ENCODE results near the gene SLC39A1. TPM values are rescaled to one million over a fixed set of nuclear protein-coding genes. Genes with fewer than 3 reads are reported as not detected.

SLC39A1 gene
- total RNA-seq, 1 donor from 2014 or later, result 108 TPM

DNA sequence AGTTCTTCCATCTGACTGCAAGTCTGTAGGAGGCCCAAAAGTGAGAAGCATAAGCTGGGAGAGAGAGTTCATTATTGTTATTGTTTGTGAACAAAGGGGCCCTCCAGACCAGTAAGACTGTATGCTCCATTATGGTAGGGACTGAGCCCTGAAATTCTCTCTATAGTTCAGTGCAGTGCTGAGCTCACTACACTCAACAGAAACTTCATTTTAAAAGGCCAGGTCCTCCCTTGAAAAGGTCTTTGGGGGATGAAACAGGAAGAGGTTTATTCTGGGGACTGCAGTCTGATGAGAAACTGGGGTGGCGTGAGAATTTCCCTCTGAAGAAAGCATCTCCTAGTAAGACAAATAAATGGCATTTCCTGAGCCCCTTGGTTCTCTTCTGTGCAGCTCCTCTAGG is 35.1 kb downstream of the SLC39A1 start:
- DNase-seq (ENCODE audit: low read depth) (no peak), FAIRE-seq (no peak)
- H3K4me3 ChIP-seq (ENCODE audit: low read depth, low read length), result no peak overlapping the region
- H3K27me3 ChIP-seq (ENCODE audit: control insufficient read depth, insufficient read depth, low read length), result no peaks in the 10 kb centered on the region
- TF ChIP-seq, protein P1, sequence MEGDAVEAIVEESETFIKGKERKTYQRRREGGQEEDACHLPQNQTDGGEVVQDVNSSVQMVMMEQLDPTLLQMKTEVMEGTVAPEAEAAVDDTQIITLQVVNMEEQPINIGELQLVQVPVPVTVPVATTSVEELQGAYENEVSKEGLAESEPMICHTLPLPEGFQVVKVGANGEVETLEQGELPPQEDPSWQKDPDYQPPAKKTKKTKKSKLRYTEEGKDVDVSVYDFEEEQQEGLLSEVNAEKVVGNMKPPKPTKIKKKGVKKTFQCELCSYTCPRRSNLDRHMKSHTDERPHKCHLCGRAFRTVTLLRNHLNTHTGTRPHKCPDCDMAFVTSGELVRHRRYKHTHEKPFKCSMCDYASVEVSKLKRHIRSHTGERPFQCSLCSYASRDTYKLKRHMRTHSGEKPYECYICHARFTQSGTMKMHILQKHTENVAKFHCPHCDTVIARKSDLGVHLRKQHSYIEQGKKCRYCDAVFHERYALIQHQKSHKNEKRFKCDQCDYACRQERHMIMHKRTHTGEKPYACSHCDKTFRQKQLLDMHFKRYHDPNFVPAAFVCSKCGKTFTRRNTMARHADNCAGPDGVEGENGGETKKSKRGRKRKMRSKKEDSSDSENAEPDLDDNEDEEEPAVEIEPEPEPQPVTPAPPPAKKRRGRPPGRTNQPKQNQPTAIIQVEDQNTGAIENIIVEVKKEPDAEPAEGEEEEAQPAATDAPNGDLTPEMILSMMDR (IDR thresholded peaks at IDR 0.05; ENCODE audit: insufficient read depth, low read length, severe bottlenecking), result no peak
- H3K36me3 ChIP-seq (ENCODE audit: control insufficient read depth, insufficient read depth, low read length), result peaks cover 15% of the 10 kb centered on the region

DNA sequence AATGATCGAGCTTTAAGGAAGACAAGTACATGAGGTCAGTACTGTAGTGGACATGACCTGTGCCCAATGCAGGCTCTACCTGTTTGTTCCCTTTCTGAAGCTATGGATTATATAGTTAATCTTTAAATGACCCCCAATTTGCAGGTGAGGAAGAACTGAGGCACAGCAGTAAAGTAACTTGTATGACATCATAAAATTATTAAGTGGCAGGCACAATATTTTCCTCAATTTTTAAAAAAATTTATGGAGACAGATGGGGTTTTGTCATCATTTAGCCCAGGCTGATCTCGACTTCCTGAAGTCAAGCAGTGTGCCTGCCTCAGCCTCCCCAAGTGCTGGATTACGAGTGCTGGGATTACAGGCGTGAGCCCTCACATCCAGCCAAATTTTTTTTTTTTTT is 36.9 kb downstream of the SLC39A1 start:
- Histone ChIP-seq H3K4me3 (ENCODE audit: low read depth, low read length) (no peak overlapping the region), H3K27me3 (ENCODE audit: control insufficient read depth, insufficient read depth, low read length) (no peaks in the 10 kb centered on the region), H3K36me3 (ENCODE audit: control insufficient read depth, insufficient read depth, low read length) (peaks cover 9% of the 10 kb centered on the region)
- DNase-seq (ENCODE audit: low read depth), result no peak
- TF ChIP-seq, protein P1 (IDR thresholded peaks at IDR 0.05; ENCODE audit: insufficient read depth, low read length, severe bottlenecking), result no peak
- no peak for FAIRE-seq

DNA sequence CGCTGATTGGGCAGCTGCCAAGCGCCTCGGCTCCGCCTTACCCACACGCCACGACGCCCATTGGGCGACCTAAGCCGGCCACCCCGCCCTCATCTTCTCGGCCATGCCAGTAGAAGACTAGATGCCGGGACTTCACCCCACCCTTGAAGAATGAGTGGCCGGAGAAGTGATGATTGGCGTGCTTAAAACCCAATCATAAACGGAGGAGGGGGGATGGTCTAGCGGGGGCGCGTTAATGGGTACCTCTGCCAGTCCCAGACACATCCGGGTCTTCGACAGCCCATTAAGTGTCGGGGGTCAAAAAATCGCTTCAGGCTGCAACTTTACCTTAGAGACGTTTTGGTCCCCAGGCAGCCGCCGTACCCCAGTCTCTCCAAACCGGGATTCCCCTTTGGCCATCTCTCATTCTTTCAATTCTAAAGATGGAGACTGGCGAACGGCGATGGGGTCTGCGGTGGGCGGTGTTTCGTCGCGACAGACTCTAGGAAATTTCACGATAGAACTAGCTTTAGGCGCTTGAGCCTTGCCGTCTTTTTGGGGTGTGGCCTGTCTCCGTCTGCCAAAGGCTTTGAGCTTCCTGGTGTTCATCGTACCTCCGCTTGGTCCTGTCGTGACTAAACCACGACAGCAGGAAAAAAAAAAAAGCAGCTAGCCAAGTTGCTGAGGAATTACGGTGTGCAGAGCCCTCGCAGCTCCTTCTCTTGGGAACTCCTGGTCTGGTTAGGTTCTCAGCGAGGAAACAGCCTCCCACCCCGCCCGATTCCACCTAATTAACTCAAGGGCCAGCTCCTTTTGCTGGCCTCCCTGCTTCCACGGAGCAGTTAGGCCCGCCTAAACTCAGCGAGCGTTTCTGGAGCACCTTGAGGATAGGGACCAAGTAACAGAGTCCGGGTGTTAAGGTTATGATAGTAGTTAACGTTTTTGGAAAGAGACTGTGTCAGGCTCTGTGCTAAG is 40.1 kb downstream of the SLC39A1 start, which contains the start of gene GATAD2B:
TSS of gene GATAD2B (minus strand) at position 1 of the 954 bp plus-strand sequence. CDS start 94,625 bp downstream, outside the sequence.
- no peak for FAIRE-seq
- peak; percentile 98 for DNase-seq (ENCODE audit: low read depth)
- H3K36me3 ChIP-seq (ENCODE audit: control insufficient read depth, insufficient read depth, low read length), result no peaks in the 10 kb centered on the region
- TF ChIP-seq, protein P1 (IDR thresholded peaks at IDR 0.05; ENCODE audit: insufficient read depth, low read length, severe bottlenecking), result no peak
- H3K4me3 ChIP-seq (ENCODE audit: low read depth, low read length), result peak within 1 kb of the TSS; percentile 42
- H3K27me3 ChIP-seq (ENCODE audit: control insufficient read depth, insufficient read depth, low read length), result no peaks in the 10 kb centered on the region

DNA sequence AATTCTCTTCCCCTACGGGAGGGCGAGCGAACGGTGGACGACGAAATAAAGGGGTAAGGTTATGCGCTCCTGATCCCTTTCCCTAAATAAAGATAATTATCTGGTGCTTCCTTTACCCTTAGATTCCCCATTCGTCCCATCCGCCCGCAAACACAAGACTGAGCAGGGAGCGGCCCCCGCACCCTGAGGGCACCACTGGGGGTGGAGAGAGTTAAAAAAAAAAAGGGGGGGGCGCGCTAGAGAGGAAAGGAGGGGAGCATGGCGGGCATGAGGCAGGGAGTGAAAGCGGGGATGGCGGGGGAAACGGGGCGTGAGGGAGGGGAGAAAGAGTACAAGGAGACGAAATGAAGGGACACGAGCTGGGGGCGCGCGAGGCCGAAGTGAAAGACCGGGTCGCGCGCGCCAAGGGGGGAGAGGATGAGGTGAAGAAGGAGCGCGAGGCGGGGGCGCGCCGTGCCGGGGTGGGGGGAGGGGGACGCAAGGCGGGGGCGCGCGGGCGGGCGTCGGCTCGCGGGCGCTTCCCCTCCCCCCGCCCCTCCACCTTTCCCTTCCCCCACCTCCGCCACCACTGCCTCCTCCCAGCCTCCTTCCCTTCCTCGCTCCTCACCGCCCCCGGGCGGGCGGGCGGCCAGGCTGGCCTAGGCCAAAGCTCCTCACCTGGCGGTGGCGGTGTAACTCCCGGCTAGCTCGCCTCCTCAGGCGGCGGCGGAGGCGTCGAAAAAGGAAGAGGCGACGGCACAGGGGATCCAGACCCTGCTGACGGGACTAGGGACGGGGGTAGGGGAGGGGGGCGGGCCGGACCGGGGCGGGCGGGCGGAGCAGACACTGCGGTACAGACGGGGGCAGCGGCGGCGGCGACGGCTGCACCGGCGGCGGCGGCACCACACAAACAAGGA is 41.0 kb downstream of the SLC39A1 start:
- DNase-seq (ENCODE audit: low read depth) (peak; percentile 42), FAIRE-seq (no peak)
- Histone ChIP-seq H3K27me3 (ENCODE audit: control insufficient read depth, insufficient read depth, low read length) (no peaks in the 10 kb centered on the region), H3K4me3 (ENCODE audit: low read depth, low read length) (peak overlapping the region; percentile 42), H3K36me3 (ENCODE audit: control insufficient read depth, insufficient read depth, low read length) (peaks cover 3% of the 10 kb centered on the region)
- TF ChIP-seq, protein P1 (IDR thresholded peaks at IDR 0.05; ENCODE audit: insufficient read depth, low read length, severe bottlenecking), result peak; percentile 20

DNA sequence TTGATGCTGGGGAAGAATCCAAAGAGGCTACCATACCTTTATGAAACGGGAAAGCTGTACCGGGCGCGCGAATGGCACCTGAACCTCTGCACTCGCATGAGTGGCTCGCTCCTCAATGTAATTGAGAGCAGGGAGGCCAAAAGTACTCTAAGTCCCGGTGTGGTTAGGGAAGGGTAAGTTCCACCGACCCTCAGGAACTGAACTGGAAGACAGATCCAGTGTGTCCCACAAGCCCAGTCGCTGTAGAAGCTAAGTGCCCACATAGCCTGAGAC is 41.6 kb downstream of the SLC39A1 start:
- Histone ChIP-seq H3K27me3 (ENCODE audit: control insufficient read depth, insufficient read depth, low read length) (no peaks in the 10 kb centered on the region), H3K36me3 (ENCODE audit: control insufficient read depth, insufficient read depth, low read length) (peaks cover 3% of the 10 kb centered on the region), H3K4me3 (ENCODE audit: low read depth, low read length) (peak overlapping the region; percentile 42)
- FAIRE-seq, result no peak
- DNase-seq (ENCODE audit: low read depth), result peak; percentile 13
- TF ChIP-seq, protein P1 (IDR thresholded peaks at IDR 0.05; ENCODE audit: insufficient read depth, low read length, severe bottlenecking), result no peak

Measured in bronchial epithelial cell (primary cell).